BJ (cell line): ENCODE measurements around the gene MAMDC4. TPM values are rescaled to one million over a fixed set of nuclear protein-coding genes. Genes with fewer than 3 reads are reported as not detected.
"Not testable (repeated sequence)": the region's sequence is repeated elsewhere in the genome, so short reads cannot be mapped to it uniquely, and the experiment has no call there.

Experiments used
- CTCF ChIA-PET: fragments of 350-600 bp; formaldehyde crosslinking; extraction: SDS; loops from one replicate; lab custom pipeline; 2021; ENCODE audit warnings: antibody characterized with exemption, inconsistent platforms; lab: Yijun Ruan, JAX
- POLR2A ChIA-PET: fragments of 300-600 bp; sonication (Branson Sonifier 250); formaldehyde crosslinking; extraction: SDS; loops from one replicate; lab custom pipeline; 2021; ENCODE audit warnings: antibody characterized with exemption; lab: Charles Lee
- DNase-seq: peaks from one replicate; pipeline ENCODE4 v3.0.0-alpha.2; 2011; ENCODE audit warnings: low read depth
- H3K27me3 ChIP-seq: 2 replicates; pipeline ENCODE4 v1.6.0; 2011; ENCODE audit warnings: low read length; ENCODE audit not compliant: control insufficient read depth, insufficient read depth
- H3K36me3 ChIP-seq: 2 replicates; pipeline ENCODE4 v1.5.1; 2011; ENCODE audit warnings: low read length; ENCODE audit not compliant: control insufficient read depth, insufficient read depth
- H3K4me3 ChIP-seq: 2 replicates; pipeline ENCODE4 v1.5.1; 2011; ENCODE audit warnings: low read depth, mild to moderate bottlenecking, control low read depth, low read length
- polyA plus RNA-seq: library from polyadenylated mRNA; depleted of rRNA; stranded (reverse); fragments of >200 nt; gene quantifications from 2 replicates; pipeline ENCODE4 v1.2.3, GENCODE V29; 2011
- TF ChIP-seq, protein P1 (sequence below): IDR thresholded peaks from 2 replicates; pipeline ENCODE4 v1.5.1; 2011; ENCODE audit warnings: low read depth, mild to moderate bottlenecking, control low read depth, inconsistent platforms, low read length, moderate library complexity; ENCODE audit not compliant: insufficient read depth

Gene MAMDC4
- polyA plus RNA-seq, 1 experiment = 1.6 TPM

DNA sequence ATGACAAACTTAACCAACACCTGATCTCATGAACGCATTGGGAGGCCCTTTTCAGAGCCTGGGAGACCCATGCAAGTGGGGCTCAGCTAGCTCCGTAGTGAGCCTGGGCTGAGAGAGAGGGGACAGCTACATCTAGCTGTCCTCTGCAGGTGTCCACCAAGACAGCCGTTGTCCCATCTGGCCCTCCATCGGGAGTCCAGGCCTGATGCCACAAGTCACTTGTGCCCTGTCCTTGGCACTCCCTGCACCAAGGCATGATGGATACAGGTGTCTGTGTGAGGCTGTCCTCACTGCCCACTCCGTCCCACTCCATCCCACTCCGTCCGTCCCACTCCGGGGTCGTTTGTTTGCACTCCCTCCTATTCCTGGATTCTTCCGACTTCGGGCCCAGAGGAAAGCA is 16.5 kb downstream of the MAMDC4 start:
- POLR2A ChIA-PET = no interaction called here
- peaks cover 2% of the 10 kb centered on the region for H3K36me3 ChIP-seq
- no peak overlapping the region for H3K4me3 ChIP-seq
- TF ChIP-seq, protein P1, sequence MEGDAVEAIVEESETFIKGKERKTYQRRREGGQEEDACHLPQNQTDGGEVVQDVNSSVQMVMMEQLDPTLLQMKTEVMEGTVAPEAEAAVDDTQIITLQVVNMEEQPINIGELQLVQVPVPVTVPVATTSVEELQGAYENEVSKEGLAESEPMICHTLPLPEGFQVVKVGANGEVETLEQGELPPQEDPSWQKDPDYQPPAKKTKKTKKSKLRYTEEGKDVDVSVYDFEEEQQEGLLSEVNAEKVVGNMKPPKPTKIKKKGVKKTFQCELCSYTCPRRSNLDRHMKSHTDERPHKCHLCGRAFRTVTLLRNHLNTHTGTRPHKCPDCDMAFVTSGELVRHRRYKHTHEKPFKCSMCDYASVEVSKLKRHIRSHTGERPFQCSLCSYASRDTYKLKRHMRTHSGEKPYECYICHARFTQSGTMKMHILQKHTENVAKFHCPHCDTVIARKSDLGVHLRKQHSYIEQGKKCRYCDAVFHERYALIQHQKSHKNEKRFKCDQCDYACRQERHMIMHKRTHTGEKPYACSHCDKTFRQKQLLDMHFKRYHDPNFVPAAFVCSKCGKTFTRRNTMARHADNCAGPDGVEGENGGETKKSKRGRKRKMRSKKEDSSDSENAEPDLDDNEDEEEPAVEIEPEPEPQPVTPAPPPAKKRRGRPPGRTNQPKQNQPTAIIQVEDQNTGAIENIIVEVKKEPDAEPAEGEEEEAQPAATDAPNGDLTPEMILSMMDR = no peak
- DNase-seq = no peak
- H3K27me3 ChIP-seq = no peaks in the 10 kb centered on the region
- CTCF ChIA-PET = no interaction called here

DNA sequence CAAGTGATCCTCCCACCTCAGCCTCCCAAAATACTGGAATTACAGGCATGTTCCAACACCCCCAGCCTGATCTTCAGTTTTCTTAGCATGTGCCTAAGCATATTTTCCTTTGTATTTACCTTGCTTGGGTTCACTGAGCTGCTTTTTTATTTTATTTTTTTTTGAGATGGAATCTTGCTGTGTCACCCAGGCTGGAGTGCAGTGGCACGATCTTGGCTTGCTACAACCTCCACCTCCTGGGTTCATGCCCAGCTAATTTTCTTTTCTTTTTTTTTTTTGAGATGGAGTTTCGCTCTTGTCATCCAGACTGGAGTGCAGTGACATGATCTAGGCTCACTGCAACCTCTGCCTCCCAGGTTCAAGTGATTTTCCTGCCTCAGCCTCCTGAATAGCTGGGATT is 17.5 kb downstream of the MAMDC4 start:
- H3K4me3 ChIP-seq, DNase-seq, H3K36me3 ChIP-seq, H3K27me3 ChIP-seq, POLR2A ChIA-PET: not testable (repeated sequence)
- CTCF ChIA-PET = interaction anchor here (1.1 kb wide), 1 partner anchor 12 kb away, joined by 3 read pairs; no protein-coding TSS in a partner anchor

DNA sequence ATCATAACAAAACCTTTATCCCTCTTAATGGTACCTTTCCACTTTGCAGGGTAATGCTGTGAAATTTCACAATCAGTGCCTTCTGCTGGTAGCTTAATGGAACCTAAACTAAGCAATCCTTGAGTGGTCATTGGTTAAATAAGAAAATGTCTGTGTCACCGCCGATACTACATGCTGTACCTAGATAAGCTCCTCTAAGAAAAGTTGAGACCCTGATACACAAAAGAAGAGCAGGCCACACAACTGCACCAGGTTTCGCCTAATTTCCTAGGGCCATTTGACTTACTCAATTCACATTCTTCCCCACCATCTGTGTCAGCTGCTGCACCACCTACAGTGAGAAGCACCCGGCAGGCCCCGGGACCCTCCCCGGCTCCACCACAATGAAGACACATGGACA is 23.0 kb downstream of the MAMDC4 start:
- ChIA-PET POLR2A (no interaction called here), CTCF (no interaction called here)
- DNase-seq = no peak
- TF ChIP-seq, protein P1 = no peak
- no peaks in the 10 kb centered on the region for H3K36me3 ChIP-seq
- H3K4me3 ChIP-seq = no peak overlapping the region
- no peaks in the 10 kb centered on the region for H3K27me3 ChIP-seq

DNA sequence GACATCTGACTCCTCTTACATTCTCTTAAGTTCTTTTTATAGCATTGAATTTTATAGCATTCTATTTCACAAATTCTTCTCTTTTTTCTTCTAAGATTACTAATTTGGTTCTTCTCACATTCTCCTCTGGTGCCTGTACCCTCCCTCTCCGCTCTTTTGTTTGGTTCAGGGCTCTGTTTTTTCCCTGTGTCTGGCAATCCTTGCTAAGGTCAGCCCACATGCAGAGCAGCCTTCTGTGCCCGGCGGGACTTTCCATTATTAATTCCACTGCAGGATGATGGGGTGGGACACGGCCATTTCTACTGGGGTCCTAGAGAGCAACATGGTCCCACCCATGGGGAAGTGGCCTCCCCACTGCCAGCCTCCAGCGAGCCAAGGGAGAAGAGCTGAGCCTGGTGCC is 24.3 kb downstream of the MAMDC4 start:
- DNase-seq = no peak
- ChIA-PET CTCF (no interaction called here), POLR2A (no interaction called here)
- Histone ChIP-seq H3K27me3 (no peaks in the 10 kb centered on the region), H3K36me3 (no peaks in the 10 kb centered on the region), H3K4me3 (no peak overlapping the region)
- TF ChIP-seq, protein P1 = no peak

DNA sequence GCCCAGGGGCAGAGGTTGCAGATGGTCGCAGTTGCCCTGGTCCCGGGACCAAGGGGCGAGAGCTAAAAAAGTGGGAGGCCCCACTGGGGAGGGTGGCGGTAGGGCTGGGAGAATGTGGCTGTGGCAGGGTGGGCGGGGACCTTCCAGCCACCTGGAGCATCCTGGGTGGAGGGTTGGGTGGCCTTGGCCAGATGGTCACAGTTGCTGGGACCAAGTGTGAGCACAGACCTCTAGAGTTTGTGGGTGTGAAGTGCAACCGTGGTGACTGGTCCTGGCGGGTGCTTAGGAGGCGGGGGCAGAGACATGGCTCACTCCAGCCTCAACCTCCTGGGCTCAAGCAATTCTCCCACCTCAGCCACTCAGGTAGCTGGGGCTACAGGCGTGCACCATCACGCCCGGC is 28.5 kb downstream of the MAMDC4 start:
- CTCF ChIA-PET = interaction anchor here (0.8 kb wide), 1 partner anchor 37 kb away, joined by 3 read pairs; no protein-coding TSS in a partner anchor

More for the DNA sequence above, 28.5 kb downstream of the MAMDC4 start:
- Histone ChIP-seq H3K27me3 (no peaks in the 10 kb centered on the region), H3K4me3 (no peak overlapping the region), H3K36me3 (no peaks in the 10 kb centered on the region)
- TF ChIP-seq, protein P1 = no peak
- no peak for DNase-seq
- POLR2A ChIA-PET = no interaction called here
